Right lobe of liver (tissue), 4 donors: Measurements from ENCODE around the gene LONRF2.

ENCODE experiments used
- CTCF ChIP-seq, 4 donors: fragments of 200-600 bp in 3 of 4; fragments of 450-650 bp in 1 of 4; IDR thresholded peaks; one replicate each; pipeline versions ENCODE4 v1.5.1 to v1.8.0; 2016 to 2022; ENCODE audit warnings: antibody characterized with exemption in 4 of 4, mild to moderate bottlenecking in 2 of 4
- POLR2A ChIP-seq: fragments of 450-650 bp; IDR thresholded peaks from one replicate; pipeline ENCODE4 v1.6.1; 2017; ENCODE audit warnings: antibody characterized with exemption, mild to moderate bottlenecking
- donor health status: DM: no; HTN: no; CAD: no.
- donor health status: DM: no; HTN: no; CAD: no.
- donor health status: DM: no; HTN: yes; CAD: no.

- TF ChIP-seq CTCF (IDR thresholded peaks at IDR 0.05) (no peak), POLR2A (no peak)
Measured at GRCh38 chr2:100241236-100241635, 81.1 kb downstream of the LONRF2 start.
